Measurements from ENCODE around the gene SYT7. TPM values are rescaled to one million over a fixed set of nuclear protein-coding genes. Genes with fewer than 3 reads are reported as not detected.

SYT7 gene
- total RNA-seq, 4 donors from 2014 or later = 1.5 to 7.5 (median 5.1) TPM

- no peak overlapping the region for H3K4me3 ChIP-seq (ENCODE audit: low read depth, poor library complexity, severe bottlenecking)
- WGBS, 2 donors = 22% methylated on average over 23 of the region's 23 CpGs
- DNase-seq (ENCODE audit: low spot score in 2 of 2) = peak in 1 of 2 donors; percentile 89
Observed at GRCh38 chr11:61516675-61517572, 64.0 kb downstream of the SYT7 start.

GRCh38 chr11:61516191-61516590 lies 64.7 kb downstream of the SYT7 start:
- intact Hi-C loops (cut with DNase I; ENCODE audit: low total_unique reads) = loop anchor here (10.0 kb wide), 1 partner anchor 71 kb away; no protein-coding TSS in a partner anchor
- WGBS, 2 donors = 23 to 29% methylated on average over 16 to 22 of the region's 22 CpGs
- H3K4me3 ChIP-seq (ENCODE audit: low read depth, poor library complexity, severe bottlenecking) = no peak overlapping the region
- no peak for DNase-seq (ENCODE audit: low spot score in 2 of 2)
- no peak for TF ChIP-seq CTCF (IDR thresholded peaks at IDR 0.05)
- TF ChIP-seq POLR2A (IDR thresholded peaks at IDR 0.05) = no peak

More at GRCh38 chr11:61516675-61517572, 64.0 kb downstream of the SYT7 start:
- TF ChIP-seq CTCF (IDR thresholded peaks at IDR 0.05) (peak in 1 of 3 donors; percentile 98), POLR2A (IDR thresholded peaks at IDR 0.05) (no peak)
- intact Hi-C loops (cut with DNase I; ENCODE audit: low total_unique reads) = loop anchor here (10.0 kb wide), 1 partner anchor 72 kb away; no protein-coding TSS in a partner anchor

GRCh38 chr11:61515686-61516085 lies 65.2 kb downstream of the SYT7 start:
- DNase-seq (ENCODE audit: low spot score in 2 of 2) = no peak
- TF ChIP-seq CTCF (IDR thresholded peaks at IDR 0.05) (no peak), POLR2A (IDR thresholded peaks at IDR 0.05) (no peak)
- no peak overlapping the region for H3K4me3 ChIP-seq (ENCODE audit: low read depth, poor library complexity, severe bottlenecking)
- 77 to 80% methylated on average over 10 of the region's 10 CpGs for WGBS, 2 donors
- intact Hi-C loops (cut with DNase I; ENCODE audit: low total_unique reads) = loop anchor here (10.0 kb wide), 1 partner anchor 71 kb away; no protein-coding TSS in a partner anchor

GRCh38 chr11:61514050-61514917 lies 66.6 kb downstream of the SYT7 start:
- TF ChIP-seq POLR2A (IDR thresholded peaks at IDR 0.05) (no peak), CTCF (IDR thresholded peaks at IDR 0.05) (no peak)
- H3K4me3 ChIP-seq (ENCODE audit: low read depth, poor library complexity, severe bottlenecking) = no peak overlapping the region
- intact Hi-C loops (cut with DNase I; ENCODE audit: low total_unique reads) = loop anchor here (10.0 kb wide), 1 partner anchor 69 kb away; no protein-coding TSS in a partner anchor
- no peak for DNase-seq (ENCODE audit: low spot score in 2 of 2)
- 70 to 83% methylated on average over 11 of the region's 11 CpGs for WGBS, 2 donors

- TF ChIP-seq CTCF (IDR thresholded peaks at IDR 0.05) (no peak), POLR2A (IDR thresholded peaks at IDR 0.05) (no peak)
- intact Hi-C loops (cut with DNase I; ENCODE audit: low total_unique reads) = loop anchor here (10.0 kb wide), 1 partner anchor 68 kb away; no protein-coding TSS in a partner anchor
- no peak for DNase-seq (ENCODE audit: low spot score in 2 of 2)
- 65 to 72% methylated on average over 11 of the region's 11 CpGs for WGBS, 2 donors
- H3K4me3 ChIP-seq (ENCODE audit: low read depth, poor library complexity, severe bottlenecking) = no peak overlapping the region
Observed at GRCh38 chr11:61513143-61513765, 67.6 kb downstream of the SYT7 start.

Data from lower leg skin (tissue), 4 donors.